ENCODE data around the gene LRRC18.

The LRRC18 gene

DNA sequence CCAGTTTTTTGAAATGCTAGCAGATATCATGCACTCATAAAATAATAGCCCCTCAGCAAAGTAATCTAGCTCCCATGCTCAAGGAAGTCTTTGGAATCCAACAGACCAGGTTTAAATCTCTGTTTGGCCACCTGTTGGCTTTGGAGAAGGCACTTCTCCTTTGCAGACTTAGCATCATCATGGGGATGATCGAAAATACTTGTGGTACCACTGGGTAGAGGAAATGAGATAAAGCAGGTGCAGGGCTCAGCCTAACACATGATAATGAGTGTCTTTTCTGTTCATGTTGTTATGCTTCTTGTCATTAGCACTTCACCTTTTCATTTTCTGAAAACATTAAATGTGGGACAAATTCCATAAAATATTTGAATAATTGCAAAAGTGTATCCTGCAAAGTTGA is 67.4 kb downstream of the LRRC18 start:
- DNase-seq = no peak

All from NCI-H1930 (cell line).